ENCODE data around the gene HLA-A. TPM values are rescaled to one million over a fixed set of nuclear protein-coding genes. Genes with fewer than 3 reads are reported as not detected.

HLA-A gene
- total RNA-seq, 4 donors from 2014 or later: 243 to 610 (median 499) TPM

- TF ChIP-seq EP300 (IDR thresholded peaks at IDR 0.05): no peak
- TF ChIP-seq POLR2A (IDR thresholded peaks at IDR 0.05; ENCODE audit: low read depth): no peak
- TF ChIP-seq CTCF (IDR thresholded peaks at IDR 0.05): no peak
- TF ChIP-seq POLR2AphosphoS5 (IDR thresholded peaks at IDR 0.05): no peak
- peak overlapping the region; percentile 78 to 88 (median 84) for H3K27ac ChIP-seq (replicated peaks in 1 of 4)
- no peaks in the 10 kb centered on the region for H3K36me3 ChIP-seq
- H3K9me3 ChIP-seq: no peaks in the 10 kb centered on the region
- intact Hi-C loops (cut with DNase I): no loop called here
- no peaks in the 10 kb centered on the region for H3K27me3 ChIP-seq
- peaks cover 36 to 55% (median 46%) of the 10 kb centered on the region in 4 donors for H3K4me1 ChIP-seq
- 15% methylated on average over 3 of the region's 3 CpGs for WGBS
- DNase-seq (ENCODE audit: extremely low spot score): no peak
- H3K4me3 ChIP-seq: peak overlapping the region; percentile 42 to 50 (median 46)
These were observed 22.2 kb downstream of the HLA-A start for GRCh38 chr6:29964518-29964886.

GRCh38 chr6:29964887-29965562 lies 22.7 kb downstream of the HLA-A start:
- peak; percentile 95 for DNase-seq (ENCODE audit: extremely low spot score)
- Histone ChIP-seq H3K4me1 (peaks cover 36 to 54% (median 46%) of the 10 kb centered on the region in 4 donors), H3K27ac (replicated peaks in 1 of 4) (peak overlapping the region; percentile 78 to 88 (median 84)), H3K36me3 (no peaks in the 10 kb centered on the region), H3K9me3 (no peaks in the 10 kb centered on the region), H3K27me3 (no peaks in the 10 kb centered on the region), H3K4me3 (peak overlapping the region; percentile 42 to 50 (median 46))
- 4% methylated on average over 7 of the region's 7 CpGs for WGBS
- intact Hi-C loops (cut with DNase I): loop anchor here (5.0 kb wide), 1 partner anchor 78 kb away; no protein-coding TSS in a partner anchor
- TF ChIP-seq EP300 (IDR thresholded peaks at IDR 0.05) (no peak), POLR2AphosphoS5 (IDR thresholded peaks at IDR 0.05) (peak; percentile 82 to 83)

- intact Hi-C loops (cut with DNase I): loop anchor here (5.0 kb wide), 1 partner anchor 78 kb away; no protein-coding TSS in a partner anchor
- Histone ChIP-seq H3K4me3 (peak overlapping the region; percentile 42 to 50 (median 46)), H3K27me3 (no peaks in the 10 kb centered on the region), H3K27ac (replicated peaks in 1 of 4) (peak overlapping the region; percentile 78 to 88 (median 84)), H3K4me1 (peaks cover 36 to 49% (median 46%) of the 10 kb centered on the region in 4 donors), H3K9me3 (no peaks in the 10 kb centered on the region), H3K36me3 (peaks cover 0 to 2% (median under 1%) of the 10 kb centered on the region in 4 donors)
- WGBS: 11% methylated on average over 2 of the region's 2 CpGs
- no peak for DNase-seq (ENCODE audit: extremely low spot score)
- no peak for TF ChIP-seq EP300 (IDR thresholded peaks at IDR 0.05)
- TF ChIP-seq POLR2AphosphoS5 (IDR thresholded peaks at IDR 0.05): no peak
- TF ChIP-seq CTCF (IDR thresholded peaks at IDR 0.05): no peak
- TF ChIP-seq POLR2A (IDR thresholded peaks at IDR 0.05; ENCODE audit: low read depth): no peak
These were observed 23.2 kb downstream of the HLA-A start for GRCh38 chr6:29965563-29965872.

GRCh38 chr6:29965873-29966601 lies 23.7 kb downstream of the HLA-A start:
- Histone ChIP-seq H3K9me3 (no peaks in the 10 kb centered on the region), H3K27me3 (no peaks in the 10 kb centered on the region), H3K4me3 (peak overlapping the region; percentile 42 to 50 (median 46)), H3K36me3 (peaks cover 0 to 7% (median 2%) of the 10 kb centered on the region in 4 donors), H3K27ac (replicated peaks in 1 of 4) (peak overlapping the region; percentile 78 to 88 (median 84)), H3K4me1 (peaks cover 36 to 49% (median 46%) of the 10 kb centered on the region in 4 donors)
- TF ChIP-seq POLR2AphosphoS5 (IDR thresholded peaks at IDR 0.05) (peak; percentile 21 to 60), CTCF (IDR thresholded peaks at IDR 0.05) (no peak)
- intact Hi-C loops (cut with DNase I): loop anchor here (5.0 kb wide), 1 partner anchor 79 kb away; no protein-coding TSS in a partner anchor
- DNase-seq (ENCODE audit: extremely low spot score): no peak
- WGBS: 8% methylated on average over 8 of the region's 8 CpGs

- H3K27ac ChIP-seq (replicated peaks in 1 of 4): peak overlapping the region; percentile 78 to 88 (median 84)
- intact Hi-C loops (cut with DNase I): loop anchor here (5.0 kb wide), 1 partner anchor 80 kb away; no protein-coding TSS in a partner anchor
These were observed 25.2 kb downstream of the HLA-A start for GRCh38 chr6:29967379-29968010.

More at GRCh38 chr6:29967379-29968010, 25.2 kb downstream of the HLA-A start:
- Histone ChIP-seq H3K4me1 (peaks cover 36 to 47% (median 45%) of the 10 kb centered on the region in 4 donors), H3K27me3 (no peaks in the 10 kb centered on the region), H3K4me3 (no peak overlapping the region), H3K36me3 (peaks cover 0 to 9% (median 2%) of the 10 kb centered on the region in 4 donors), H3K9me3 (no peaks in the 10 kb centered on the region)
- no peak for DNase-seq (ENCODE audit: extremely low spot score)
- 43% methylated on average over 4 of the region's 4 CpGs for WGBS
- TF ChIP-seq CTCF (IDR thresholded peaks at IDR 0.05) (no peak), POLR2A (IDR thresholded peaks at IDR 0.05; ENCODE audit: low read depth) (no peak), EP300 (IDR thresholded peaks at IDR 0.05) (no peak), POLR2AphosphoS5 (IDR thresholded peaks at IDR 0.05) (peak in 1 of 2 donors; percentile 35)

Measured in esophagus muscularis mucosa (tissue), 4 donors.